GM18505 (cell line): ENCODE data around the gene MRNIP.

Experiments used
- ATAC-seq: cut with Tn5 transposase; IDR thresholded peaks from one replicate; pipeline ENCODE4 v1.9.1; 2021; ENCODE audit not compliant: unreplicated experiment
- POLR2A ChIP-seq: IDR thresholded peaks from 4 replicates; pipeline ENCODE4 v1.6.1; 2011; ENCODE audit warnings: borderline replicate concordance; ENCODE audit not compliant: insufficient read depth, insufficient read length; ENCODE audit errors: extremely low read depth

Gene MRNIP

DNA sequence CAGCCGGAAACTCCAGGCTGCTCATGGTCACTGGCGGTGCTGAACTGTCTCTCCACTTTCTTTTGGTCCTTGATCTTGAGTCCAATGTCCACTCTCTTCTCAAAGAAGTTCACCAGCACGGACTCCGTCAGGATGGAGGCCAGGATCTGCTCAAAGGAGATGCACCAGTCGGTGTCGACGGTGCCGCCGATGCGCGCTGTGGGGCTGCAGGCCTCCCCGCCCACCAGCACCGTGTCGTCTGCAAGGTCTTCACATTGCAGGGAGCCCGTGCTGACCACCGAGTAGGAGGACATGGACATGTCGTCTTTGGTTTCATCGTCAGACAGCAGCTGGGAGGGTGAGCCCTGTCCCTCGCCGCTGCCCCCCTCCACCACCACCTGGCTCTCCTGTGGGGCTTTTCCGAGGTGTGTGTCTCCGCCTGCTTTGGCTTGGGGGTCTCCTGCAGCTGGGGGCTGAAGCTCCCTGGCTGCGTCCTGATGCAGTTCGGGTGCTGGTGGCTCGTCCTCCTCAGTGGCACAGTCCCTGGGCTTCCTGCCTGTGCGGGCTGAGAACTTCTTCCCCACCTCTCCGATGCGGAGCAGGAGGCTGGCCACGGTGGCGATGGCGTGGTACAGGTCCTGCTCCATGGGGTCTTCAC lies 5.0 kb upstream of the MRNIP start:
- TF ChIP-seq POLR2A = no peak
- ATAC-seq = no peak

DNA sequence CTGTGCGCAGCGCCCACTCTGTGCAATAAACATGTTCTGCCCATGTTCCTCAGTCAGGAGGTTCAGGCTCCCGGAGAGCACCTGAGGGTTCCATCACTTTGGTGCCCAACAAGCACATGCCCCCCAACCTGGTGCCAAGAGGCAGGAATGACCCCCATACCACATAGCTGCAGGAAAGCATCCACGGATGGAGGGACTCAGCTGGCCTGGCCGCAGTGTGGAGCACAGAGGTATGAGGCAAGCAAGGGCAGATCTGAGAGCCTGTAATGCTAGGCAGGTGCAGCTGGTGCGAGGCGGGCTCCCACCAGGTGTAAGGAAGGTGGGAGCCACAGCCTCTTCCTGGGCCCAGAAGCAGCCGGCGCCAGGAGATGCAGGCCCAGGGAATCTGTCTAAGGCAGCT lies 4.3 kb upstream of the MRNIP start:
- TF ChIP-seq POLR2A = no peak
- no peak for ATAC-seq

- ATAC-seq = no peak
- TF ChIP-seq POLR2A = no peak
Observed at GRCh38 chr5:179862296-179862695, 3.7 kb upstream of the MRNIP start.

GRCh38 chr5:179860301-179860700 lies 1.7 kb upstream of the MRNIP start:
- no peak for TF ChIP-seq POLR2A
- ATAC-seq = no peak

- TF ChIP-seq POLR2A = no peak
- peak; percentile 45 for ATAC-seq
Observed at GRCh38 chr5:179858241-179858585, 404 bp downstream of the MRNIP start.

- no peak for TF ChIP-seq POLR2A
- no peak for ATAC-seq
Observed at GRCh38 chr5:179854356-179854755, 4.3 kb downstream of the MRNIP start.

- TF ChIP-seq POLR2A = peak; percentile 5
- no peak for ATAC-seq
Observed at GRCh38 chr5:179852993-179853547, 5.5 kb downstream of the MRNIP start.

- no peak for ATAC-seq
- no peak for TF ChIP-seq POLR2A
Observed at GRCh38 chr5:179841621-179842020, 17.0 kb downstream of the MRNIP start.

DNA sequence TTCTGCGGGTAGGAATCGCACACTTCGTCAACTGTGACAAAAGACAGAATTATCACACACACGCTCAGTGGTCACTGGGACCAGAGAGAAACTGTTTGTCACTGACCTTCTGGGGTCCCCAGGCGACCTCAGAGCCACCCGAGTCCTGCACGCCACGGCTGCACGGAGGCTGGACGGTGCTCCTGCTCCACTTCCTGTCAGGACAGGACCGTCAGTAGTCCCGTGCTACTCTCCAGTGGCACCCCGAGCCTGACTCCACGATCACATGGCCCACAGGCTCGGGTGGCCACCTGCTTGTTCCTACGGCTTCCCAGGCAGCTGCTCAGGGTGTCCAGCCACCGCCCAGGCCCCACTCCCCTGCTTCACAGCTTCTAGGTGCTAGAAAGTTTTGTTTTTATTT lies 17.9 kb downstream of the MRNIP start:
- TF ChIP-seq POLR2A = no peak
- ATAC-seq = no peak

GRCh38 chr5:179840321-179840720 lies 18.3 kb downstream of the MRNIP start:
- no peak for ATAC-seq
- no peak for TF ChIP-seq POLR2A

GRCh38 chr5:179839328-179840256 lies 19.0 kb downstream of the MRNIP start:
- ATAC-seq = no peak
- TF ChIP-seq POLR2A = no peak

DNA sequence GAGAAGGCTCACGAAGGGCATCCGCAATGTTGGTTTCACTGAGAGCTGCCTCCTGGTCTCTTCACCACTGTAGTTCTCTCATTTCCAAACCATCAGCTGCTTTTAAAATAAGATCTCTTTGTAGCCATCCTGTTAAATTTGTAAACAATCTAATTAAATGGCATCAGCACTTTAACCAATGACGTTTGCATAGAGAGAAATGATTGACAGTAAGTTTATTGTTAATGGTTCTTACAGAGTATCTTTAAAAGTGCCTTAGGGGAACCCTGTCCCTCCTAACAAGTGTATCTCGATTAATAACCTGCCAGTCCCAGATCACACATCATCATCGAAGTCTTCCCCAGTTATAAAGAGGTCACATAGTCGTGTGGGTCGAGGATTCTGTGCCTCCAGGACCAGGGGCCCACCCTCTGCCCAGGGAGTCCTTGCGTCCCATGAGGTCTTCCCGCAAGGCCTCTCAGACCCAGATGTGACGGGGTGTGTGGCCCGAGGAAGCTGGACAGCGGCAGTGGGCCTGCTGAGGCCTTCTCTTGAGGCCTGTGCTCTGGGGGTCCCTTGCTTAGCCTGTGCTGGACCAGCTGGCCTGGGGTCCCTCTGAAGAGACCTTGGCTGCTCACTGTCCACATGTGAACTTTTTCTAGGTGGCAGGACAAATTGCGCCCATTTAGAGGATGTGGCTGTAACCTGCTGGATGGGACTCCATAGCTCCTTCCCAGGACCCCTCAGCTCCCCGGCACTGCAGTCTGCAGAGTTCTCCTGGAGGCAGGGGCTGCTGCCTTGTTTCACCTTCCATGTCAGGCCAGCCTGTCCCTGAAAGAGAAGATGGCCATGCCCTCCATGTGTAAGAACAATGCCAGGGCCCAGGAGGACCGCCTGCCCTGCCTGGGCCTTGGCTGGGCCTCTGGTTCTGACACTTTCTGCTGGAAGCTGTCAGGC lies 21.3 kb downstream of the MRNIP start:
- no peak for ATAC-seq
- no peak for TF ChIP-seq POLR2A
